Measurements from ENCODE around the gene JAK1.

DNA sequence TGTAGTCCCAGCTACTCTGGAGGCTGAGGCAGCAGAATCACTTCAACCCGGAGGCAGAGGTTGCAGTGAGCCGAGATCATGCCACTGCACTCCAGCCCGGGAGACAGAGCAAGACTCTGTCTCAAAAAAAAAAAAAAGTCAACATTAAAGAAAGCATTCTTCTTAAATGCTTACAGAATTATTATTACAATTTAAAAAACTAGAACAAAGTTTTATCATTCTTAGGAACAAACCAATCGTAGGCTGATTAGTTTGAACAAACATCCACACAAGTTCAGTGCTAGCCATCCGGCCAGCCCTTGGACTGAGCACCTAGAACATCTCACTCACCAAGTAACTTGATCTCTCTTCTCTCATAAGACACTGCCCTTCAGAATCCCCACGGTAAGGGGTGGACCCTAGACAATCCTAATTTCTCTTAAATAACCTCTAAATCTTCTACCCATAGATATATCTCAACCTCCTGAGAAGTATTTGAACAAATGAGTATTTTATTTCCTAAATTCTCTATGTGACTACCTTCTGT is 16.0 kb downstream of the JAK1 start:
- TF ChIP-seq EP300 (IDR thresholded peaks at IDR 0.05; ENCODE audit: low read depth), result no peak
- TF ChIP-seq, protein P1, sequence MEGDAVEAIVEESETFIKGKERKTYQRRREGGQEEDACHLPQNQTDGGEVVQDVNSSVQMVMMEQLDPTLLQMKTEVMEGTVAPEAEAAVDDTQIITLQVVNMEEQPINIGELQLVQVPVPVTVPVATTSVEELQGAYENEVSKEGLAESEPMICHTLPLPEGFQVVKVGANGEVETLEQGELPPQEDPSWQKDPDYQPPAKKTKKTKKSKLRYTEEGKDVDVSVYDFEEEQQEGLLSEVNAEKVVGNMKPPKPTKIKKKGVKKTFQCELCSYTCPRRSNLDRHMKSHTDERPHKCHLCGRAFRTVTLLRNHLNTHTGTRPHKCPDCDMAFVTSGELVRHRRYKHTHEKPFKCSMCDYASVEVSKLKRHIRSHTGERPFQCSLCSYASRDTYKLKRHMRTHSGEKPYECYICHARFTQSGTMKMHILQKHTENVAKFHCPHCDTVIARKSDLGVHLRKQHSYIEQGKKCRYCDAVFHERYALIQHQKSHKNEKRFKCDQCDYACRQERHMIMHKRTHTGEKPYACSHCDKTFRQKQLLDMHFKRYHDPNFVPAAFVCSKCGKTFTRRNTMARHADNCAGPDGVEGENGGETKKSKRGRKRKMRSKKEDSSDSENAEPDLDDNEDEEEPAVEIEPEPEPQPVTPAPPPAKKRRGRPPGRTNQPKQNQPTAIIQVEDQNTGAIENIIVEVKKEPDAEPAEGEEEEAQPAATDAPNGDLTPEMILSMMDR (IDR thresholded peaks at IDR 0.05), result no peak
- TF ChIP-seq POLR2A (IDR thresholded peaks at IDR 0.05), result no peak
- TF ChIP-seq POLR2AphosphoS5 (IDR thresholded peaks at IDR 0.05), result no peak
